HG02623 (cell line): ENCODE data around the gene PRDX3.
"Not testable (repeated sequence)": the region's sequence is repeated elsewhere in the genome, so short reads cannot be mapped to it uniquely, and the experiment has no call there.

Experiments used
- ATAC-seq: cut with Tn5 transposase; IDR thresholded peaks from one replicate; pipeline ENCODE4 v1.9.1; 2021; ENCODE audit warnings: moderate library complexity; ENCODE audit not compliant: unreplicated experiment

The PRDX3 gene

DNA sequence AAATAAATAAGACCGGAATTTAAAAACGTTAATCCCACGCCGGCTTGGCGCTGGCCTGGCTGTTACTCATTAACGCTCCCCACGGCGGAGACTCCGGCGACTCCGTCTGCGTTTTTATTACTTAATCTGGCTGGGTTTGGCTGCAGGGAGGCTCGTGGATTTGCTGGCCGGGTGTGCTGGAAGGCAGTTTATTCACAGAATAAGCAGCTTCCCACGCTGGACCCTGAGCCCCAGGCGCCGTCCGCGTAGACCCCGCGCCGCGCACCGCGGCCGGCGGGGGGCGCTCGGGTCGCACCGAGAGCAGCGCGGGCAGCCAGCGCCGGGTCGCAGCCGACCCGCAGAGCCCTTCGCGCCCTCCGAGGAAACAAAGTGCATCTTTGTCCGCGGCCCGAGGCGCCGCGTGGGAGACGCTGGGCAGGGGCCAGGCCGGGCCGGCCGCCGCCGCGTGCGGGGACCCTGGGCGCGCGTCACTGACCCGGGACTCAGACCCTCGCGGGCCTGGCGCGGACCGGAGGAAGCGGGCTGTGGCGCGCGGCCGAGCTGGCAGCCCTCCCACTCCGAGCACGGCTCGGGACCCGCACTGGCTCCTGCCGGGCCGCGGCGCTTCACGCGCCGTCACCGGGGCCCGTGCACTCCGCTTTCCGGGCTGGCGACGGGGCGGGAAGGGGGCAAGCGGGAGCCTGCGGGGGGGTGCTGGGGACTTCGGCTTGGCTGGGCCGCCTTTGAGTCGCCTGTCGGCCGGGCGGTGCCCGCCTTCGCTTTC, 28.2 kb upstream of the PRDX3 start:
- ATAC-seq = peak; percentile 44

DNA sequence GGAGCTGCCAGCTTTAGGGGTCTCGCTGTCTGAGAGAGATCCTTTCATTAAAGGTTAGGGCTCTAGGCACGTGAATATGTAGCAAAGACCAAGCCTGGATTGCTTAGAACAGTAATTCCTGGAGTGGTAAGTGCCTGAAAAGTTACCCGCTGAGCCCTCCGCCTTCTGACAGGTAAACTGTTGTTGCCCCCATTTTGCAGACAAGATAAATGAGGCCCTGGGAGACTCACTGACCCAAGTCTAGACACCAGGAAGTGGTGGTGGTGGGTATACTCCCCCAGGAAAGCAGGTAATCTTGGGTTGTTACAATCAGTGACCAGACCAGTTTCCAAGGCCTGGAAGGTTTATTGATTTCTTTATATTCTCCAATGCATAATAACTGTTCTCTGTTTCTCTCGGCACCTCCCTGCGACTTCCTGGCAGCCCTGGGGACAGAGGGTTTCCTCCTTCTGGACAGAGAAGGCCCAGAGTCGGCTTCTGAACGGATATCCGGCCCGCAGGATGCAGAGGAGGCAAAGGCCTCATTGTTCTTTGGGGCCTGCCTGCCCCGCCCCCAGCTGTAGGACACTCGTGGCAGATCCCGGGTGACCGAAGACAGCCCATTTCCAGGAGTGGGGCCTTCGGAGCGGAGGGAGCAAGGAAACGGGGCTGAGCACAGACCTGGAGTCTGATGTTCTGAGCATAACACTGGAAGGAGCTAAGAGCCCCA, 27.4 kb upstream of the PRDX3 start:
- ATAC-seq = no peak

- ATAC-seq = no peak
Measured at GRCh38 chr10:119203006-119203405, 24.4 kb upstream of the PRDX3 start.

- no peak for ATAC-seq
Measured at GRCh38 chr10:119201233-119201632, 22.6 kb upstream of the PRDX3 start.

GRCh38 chr10:119199231-119199992, 20.8 kb upstream of the PRDX3 start:
- no peak for ATAC-seq

- ATAC-seq = no peak
Measured at GRCh38 chr10:119198438-119198837, 19.8 kb upstream of the PRDX3 start.

- ATAC-seq = no peak
Measured at GRCh38 chr10:119197921-119198320, 19.3 kb upstream of the PRDX3 start.

GRCh38 chr10:119191881-119192280, 13.3 kb upstream of the PRDX3 start:
- ATAC-seq = no peak

- ATAC-seq = no peak
Measured at GRCh38 chr10:119190954-119191785, 12.6 kb upstream of the PRDX3 start.

DNA sequence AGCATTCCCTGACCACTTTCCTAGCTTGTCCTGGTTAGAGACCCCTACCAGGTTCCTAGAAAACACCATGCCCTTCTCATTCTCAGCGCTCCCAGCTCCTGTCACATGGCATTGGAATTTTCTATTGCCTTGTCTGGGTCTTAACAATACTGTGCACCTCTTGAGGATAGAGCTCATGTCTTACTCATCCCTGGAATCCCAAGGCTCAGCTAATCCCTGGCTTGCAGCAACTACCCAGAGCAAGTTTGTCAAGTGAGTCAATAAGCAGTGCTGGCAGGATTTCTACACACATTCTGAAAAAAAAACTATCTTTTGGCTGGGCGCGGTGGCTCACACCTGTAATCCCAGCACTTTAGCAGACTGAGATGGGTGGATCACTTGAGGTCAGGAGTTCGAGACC, 11.7 kb upstream of the PRDX3 start:
- ATAC-seq = no peak

GRCh38 chr10:119189811-119190282, 11.2 kb upstream of the PRDX3 start:
- ATAC-seq = no peak

DNA sequence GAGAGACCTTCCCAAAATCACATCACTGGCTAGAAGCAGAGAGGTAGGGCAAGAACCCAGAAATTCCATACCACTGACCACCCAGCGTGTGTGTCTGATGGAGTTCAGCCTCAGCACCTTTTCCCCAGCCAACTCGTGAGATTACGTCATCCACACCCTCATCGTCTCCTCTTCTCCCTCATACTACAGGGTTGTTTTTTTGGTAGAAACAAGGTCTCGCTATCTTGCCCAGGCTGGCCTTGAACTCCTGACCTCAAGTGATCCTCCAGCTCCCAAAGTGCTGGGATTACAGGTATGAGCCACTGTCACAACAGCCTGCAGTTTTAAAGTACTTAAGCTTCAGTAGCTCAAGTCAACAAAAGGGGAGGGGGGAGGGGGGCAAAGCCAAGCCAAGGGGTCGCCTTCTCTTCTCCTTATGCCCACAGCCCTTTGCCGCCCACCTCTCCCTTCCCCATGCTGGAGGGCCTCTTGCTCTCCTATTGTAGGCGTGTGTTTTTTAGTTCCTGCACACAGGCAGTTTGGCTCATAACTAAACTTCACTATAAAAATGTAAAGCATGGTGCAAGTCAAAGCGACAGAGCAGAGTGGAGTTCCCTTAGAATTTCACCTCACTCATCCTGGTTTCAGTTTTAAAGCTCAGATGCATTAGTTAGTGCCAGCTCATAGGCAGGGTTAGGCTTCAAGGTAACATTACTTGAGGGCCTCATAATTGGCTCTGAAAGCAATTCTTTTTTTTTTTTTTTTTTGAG, 5.2 kb upstream of the PRDX3 start:
- no peak for ATAC-seq

DNA sequence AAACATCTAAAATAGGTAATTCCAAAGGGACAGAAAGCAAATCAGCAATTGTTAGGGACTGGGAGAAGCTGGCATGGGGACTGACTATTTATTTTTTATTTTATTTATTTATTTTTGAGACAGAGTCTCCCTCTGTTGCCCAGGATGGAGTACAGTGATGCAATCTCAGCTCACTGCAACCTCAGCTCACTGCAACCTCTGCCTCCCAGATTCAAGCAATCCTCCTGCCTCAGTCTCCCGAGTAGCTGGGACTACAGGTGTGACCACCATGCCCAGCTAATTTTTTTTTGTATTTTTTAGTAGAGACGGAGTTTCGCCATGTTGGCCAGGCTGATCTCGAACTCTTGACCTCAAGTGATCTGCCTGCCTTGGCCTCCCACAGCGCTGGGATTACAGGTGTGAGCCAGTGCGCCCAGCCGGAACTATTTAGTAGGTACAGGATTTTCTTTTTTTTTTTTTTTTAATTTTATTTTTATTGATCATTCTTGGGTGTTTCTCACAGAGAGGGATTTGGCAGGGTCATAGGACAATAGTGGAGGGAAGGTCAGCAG, 2.3 kb upstream of the PRDX3 start:
- not testable (repeated sequence) for ATAC-seq

GRCh38 chr10:119177708-119178371, 772 bp downstream of the PRDX3 start:
- no peak for ATAC-seq

DNA sequence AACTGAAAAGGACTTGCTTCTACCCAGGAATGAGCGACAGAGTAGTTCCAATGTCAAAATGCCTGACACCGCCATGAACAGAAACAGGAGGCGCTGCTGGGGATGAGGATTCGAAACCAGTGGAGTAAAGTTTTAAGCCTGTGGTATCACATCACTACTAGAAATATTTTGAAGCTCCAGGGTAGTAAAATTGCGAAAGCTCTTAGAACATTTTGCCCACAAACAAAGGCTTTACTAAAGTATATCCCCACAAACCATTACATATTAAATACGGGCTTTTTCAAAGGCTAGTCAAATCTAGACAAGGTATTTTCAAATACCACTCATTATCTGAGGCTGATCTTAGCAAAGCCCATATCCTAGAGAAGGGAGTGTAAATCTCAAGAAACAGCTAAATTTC, 2.4 kb downstream of the PRDX3 start:
- ATAC-seq = no peak

DNA sequence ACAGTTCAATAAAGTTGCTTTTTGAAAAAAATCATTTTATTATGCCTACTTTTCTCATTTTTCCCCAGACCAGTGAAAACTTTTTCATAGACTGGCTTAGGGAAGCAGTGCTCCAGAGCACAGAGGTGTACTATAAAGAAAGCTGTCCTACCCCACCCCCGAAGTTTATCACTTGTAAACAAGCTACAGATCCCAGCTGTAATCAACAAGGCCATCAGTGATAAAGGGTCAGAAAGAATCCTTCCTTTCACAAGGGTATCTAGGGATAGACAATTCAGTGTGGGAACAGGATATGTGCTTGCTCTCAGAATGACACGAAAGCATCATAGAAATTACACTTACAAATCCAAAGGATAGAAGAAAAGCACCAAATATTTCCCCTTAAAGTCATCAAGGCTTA, 4.5 kb downstream of the PRDX3 start:
- no peak for ATAC-seq

GRCh38 chr10:119167041-119167440, 11.6 kb downstream of the PRDX3 start:
- ATAC-seq = no peak

- no peak for ATAC-seq
Measured at GRCh38 chr10:119166564-119166963, 12.0 kb downstream of the PRDX3 start.

DNA sequence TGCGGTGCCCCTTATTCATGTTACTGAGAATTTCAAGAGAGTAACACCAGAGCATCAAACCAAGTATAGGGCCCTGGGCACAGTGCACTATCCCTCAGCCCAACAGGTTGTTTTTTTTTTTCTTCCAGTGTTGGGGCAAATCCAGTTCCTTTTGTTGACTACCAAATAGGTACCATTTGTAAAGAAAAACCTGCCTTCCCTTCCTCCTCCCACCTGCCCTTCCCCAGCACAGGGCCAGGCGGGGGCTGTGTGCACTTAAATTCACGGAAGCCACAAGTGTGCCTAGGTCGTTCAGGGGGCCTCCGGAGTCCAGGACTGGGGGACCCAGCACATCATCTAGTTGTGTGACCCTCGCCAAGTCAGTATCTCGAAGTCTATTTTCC, 12.5 kb downstream of the PRDX3 start:
- no peak for ATAC-seq
